SKM-1 (cell line): Measurements from ENCODE around the gene KSR2.

Source experiments
- DNase-seq: peaks from one replicate; lab custom pipeline; 2025; ENCODE audit not compliant: unreplicated experiment; lab: John Stamatoyannopoulos, UW

Gene KSR2

GRCh38 chr12:117587631-117588287 is 381.0 kb downstream of the KSR2 start:
- no peak for DNase-seq

DNA sequence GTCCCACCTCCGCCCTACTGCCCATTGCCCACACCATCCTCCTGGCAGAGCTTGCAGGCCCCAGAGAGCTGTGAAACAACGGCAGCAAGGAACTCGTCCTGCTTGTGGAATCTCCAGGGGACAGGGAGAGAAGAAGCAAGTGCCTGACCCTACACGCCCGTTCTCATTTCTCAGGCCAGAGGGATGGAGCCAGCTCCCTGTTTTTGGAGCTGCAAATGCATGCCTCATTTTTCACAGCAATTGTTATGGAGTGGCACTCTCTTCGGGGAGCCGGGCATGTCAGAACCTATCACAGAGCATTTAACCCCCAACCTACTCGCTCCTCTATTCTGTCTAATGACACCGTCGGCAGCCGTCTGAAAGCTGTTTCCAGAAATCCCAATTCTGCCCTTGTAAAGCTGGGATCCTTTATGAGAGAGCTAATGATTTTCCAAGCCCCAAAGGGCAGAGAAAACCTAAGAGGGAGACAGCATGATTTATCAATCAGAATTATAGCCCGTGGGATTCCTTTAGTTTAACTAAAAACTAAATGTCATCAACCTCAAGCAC is 385.0 kb downstream of the KSR2 start:
- DNase-seq, result no peak

- DNase-seq, result no peak
These were observed 385.7 kb downstream of the KSR2 start for GRCh38 chr12:117583092-117583491.

GRCh38 chr12:117582135-117582784 is 386.5 kb downstream of the KSR2 start:
- no peak for DNase-seq

DNA sequence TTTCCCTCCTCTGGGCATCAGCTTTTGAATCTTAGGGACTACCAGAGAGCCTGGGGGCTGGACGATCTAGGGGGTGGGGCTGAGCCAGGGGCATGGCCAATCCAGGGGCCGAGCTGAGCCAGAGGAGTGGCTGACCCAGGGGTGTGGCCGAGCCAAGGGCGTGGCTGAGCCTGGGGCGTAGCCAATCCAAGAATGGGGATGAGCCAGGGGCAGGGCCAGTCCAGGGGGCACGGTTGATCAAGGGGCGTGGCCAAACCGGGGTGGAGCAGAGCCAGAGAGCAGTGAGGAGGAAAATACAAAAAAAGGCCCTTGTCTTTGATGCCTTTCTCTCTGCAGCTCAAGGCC is 388.1 kb downstream of the KSR2 start:
- no peak for DNase-seq

DNA sequence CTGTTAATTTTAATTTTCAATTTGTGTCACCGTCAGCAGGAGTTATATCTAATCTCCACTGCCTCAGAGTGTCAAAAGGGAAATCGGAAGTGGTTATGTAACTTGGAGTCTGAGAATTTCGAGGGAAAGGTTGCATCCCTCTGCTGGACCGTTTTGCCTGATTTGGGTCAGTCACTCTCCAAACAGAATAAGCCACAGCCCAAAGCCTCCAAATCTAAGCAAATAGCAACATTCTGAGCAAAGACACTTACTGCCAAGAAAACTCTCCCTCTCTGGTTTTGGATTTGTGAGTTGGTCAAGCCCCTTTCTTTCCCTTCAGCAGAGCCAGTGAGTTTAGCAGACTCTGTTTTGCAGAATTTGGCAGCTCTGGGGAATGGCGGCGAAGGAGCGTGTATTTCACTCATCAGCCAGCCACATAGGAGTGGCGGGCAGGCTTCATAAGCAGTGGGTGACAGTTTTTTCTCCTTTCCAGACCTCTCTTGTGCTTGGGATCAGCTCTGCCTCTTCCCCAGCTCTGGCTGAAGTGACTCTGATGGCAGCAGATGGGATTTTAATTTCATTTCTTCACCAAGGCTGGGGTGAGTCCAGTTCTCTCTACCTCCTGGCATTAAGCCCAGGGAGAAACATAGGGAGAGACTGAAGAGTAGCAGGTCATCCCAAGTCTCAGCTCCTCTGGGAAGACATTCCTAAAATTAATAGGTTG is 388.6 kb downstream of the KSR2 start:
- DNase-seq, result no peak

DNA sequence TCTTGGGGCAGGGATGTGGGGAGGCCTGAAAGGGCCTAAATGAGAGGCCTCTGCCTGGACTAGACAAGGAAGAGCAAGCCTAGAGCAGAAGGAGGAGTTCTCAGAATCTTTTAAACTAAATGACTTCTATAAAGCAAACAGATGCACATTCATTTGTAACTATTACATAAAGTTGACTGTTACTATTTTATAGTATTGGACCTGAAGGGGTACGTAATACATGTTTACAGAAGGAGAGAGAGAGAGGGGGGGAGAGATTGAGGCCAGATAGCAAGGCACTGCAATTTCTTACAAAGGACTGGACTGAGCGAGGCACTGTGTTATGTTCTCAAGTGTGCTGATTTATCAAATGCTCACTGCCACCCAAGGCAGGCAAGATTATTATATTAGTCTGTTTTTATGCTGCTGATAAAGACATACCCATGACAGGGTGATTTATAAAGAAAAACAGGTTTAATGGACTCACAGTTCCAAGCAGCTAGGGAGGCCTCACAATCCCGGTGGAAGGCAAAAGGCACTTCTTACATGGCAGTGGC is 391.6 kb downstream of the KSR2 start:
- DNase-seq, result no peak

DNA sequence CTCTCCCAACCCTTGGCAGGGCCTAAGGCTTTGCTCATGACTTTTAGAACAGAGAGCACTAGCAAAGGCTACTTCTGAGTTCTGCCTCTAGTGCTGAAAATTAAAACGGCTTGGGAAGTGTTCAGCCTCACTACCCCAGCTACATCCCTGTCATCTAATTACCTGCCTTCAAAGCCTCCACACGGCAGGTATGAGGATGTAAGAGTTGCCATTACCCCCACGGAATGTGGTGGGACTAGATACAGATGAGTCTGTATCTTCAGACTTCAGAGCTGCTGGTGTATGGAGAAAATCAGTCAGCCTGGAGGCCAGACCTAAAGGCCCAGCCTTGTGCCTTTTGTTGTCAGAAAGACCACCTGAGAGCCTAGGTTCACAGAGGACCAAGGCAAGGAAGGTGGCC is 392.7 kb downstream of the KSR2 start:
- DNase-seq, result no peak

GRCh38 chr12:117574655-117575054 is 394.1 kb downstream of the KSR2 start:
- no peak for DNase-seq

DNA sequence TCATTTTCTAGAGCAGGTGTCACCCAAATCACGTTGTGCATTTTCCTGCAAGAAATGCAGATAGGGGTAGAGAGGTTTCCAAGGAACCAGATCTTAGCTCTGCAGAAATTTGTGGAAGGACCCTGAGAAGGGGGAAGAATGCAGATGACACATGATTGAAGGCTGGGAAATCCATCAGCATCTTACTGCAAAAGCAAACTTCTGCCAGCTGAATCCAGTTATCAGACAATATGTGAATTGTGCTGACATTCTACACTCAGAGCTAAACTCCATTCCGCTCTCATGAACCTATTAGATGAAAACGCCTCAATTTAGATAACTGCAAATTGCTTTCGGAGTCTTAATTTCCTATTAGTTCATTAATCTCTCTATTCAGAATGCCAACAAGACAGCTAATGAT is 396.0 kb downstream of the KSR2 start:
- no peak for DNase-seq

DNA sequence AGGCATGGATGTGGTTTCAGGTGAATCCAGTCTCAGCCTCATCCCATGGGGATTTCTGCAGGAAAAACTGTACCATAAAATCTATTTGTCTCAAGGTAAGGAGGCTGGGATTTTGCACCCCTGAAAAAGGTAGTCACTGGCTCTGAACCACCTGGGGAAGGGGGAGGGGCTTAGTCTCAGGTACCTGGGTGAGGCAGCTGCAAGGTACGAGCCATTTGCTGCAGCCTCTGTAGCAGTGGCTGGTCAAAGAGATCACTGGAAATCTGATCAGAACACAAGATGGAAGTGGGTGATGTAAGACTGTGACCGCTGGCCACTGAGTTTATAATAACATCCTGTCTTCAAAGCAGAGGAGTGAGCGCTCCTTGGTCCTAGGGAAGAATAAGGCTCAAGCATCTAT is 397.5 kb downstream of the KSR2 start:
- DNase-seq, result no peak

- no peak for DNase-seq
These were observed 398.2 kb downstream of the KSR2 start for GRCh38 chr12:117570608-117571007.

- no peak for DNase-seq
These were observed 401.1 kb downstream of the KSR2 start for GRCh38 chr12:117567644-117568216.

DNA sequence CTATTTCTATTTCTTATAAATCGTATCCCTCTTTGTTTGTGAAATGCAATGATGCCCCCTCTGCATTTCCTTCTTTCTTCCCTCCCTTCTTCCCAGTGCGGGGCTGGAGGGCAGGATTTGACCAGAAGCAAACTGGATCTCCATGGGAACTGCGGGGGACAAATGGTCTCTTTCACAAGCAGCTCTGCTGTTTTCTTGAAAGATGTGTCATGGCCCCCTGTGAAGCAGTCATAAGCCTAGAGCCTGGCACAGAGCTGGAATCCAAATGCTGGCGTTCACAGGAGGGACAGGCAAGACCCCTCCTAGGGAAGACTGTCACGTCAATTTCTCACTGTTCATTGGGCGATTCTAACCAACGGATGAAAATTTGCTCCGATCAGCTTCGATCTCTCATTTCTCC is 403.9 kb downstream of the KSR2 start:
- DNase-seq, result no peak

DNA sequence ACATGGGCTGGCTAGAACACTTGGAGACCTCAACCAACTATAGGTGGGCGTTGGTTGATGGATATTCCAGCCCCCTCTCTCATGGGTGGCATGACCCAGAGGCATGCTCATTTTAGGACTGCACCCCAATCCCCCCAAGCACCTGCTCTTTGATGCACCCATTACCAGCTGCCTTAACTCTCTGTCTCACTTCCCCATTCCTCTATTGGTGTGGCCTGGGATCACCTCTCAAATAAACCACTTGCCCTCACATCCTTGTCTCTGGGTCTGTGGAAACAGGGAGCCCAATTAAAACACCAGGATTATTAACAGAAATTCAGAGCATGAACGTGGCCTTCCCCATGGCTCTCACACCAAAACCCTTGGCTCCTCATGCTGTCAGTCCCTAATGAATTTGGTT is 405.1 kb downstream of the KSR2 start:
- no peak for DNase-seq

DNA sequence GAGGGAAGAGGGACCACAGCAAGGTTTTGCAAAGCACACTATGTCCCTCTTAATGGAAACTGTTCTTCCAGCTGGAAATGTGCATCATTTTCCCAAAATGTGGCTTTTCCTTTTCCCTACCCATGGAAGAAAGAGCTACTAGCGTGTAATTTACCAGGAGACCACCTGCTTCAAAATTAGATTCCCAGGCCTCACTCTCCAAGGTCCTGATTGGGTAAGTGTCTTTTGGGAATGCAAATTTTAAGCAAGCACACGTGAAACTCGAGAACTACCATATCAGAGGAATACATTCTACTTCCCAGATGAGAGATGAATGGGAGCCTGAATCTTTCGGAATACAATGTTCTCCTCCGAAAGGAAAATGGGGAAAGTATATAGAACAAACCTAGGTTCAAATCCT is 405.8 kb downstream of the KSR2 start:
- no peak for DNase-seq

- DNase-seq, result no peak
These were observed 406.8 kb downstream of the KSR2 start for GRCh38 chr12:117561990-117562389.

DNA sequence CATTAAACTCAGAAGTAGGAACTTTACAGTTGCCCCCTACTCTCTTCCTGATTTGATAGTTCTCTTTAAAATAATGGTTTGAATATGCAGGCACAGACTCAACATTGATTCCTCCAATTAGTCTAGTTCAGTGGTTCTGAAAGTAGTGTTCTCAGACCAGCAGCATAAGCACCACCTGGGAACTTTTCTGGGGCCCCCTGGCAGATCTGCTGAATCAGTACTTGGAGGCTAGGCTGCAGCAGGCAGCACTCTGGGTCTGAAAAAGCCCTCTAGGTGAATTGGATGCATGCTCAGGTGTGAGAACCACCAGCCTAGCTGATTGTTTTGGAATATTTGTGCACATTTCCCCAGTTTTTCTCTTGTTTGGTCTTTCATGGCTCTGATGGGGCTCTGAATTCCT is 408.8 kb downstream of the KSR2 start:
- no peak for DNase-seq

- no peak for DNase-seq
These were observed 412.9 kb downstream of the KSR2 start for GRCh38 chr12:117555889-117556288.

DNA sequence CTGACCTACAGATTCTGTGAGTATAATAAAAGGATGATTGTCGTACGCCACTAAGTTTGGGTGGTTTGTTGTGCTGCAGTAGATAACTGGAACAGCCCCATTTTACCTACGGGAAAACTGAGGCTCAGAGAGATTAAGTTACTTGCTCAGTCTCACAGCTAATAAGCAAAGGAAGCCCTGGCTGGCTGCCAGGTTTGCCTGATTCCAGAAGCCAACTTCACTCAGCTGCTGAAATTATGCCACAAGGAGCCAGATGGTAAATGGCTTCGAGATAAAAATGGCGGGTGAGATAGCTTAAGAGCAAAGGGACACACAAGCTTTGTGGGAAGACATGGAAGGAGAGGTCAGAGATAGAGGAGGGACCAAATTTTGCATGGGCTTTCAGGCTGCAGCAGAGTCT is 415.8 kb downstream of the KSR2 start:
- DNase-seq, result no peak

GRCh38 chr12:117551665-117552064 is 417.1 kb downstream of the KSR2 start:
- no peak for DNase-seq

GRCh38 chr12:117547209-117547608 is 421.6 kb downstream of the KSR2 start:
- no peak for DNase-seq
